Common myeloid progenitor, CD34-positive (primary cell): ENCODE results near the gene MID1.

ENCODE experiments used
- CTCF ChIA-PET: fragments of 350-600 bp; sonication (Branson Sonifier 250); formaldehyde crosslinking; loops from one replicate; lab custom pipeline; 2021; ENCODE audit warnings: antibody characterized with exemption; lab: Charles Lee
- POLR2A ChIA-PET: fragments of 350-600 bp; sonication (Branson Sonifier 250); formaldehyde crosslinking; loops from one replicate; lab custom pipeline; 2021; ENCODE audit warnings: antibody characterized with exemption; lab: Charles Lee
- DNase-seq, 3 donors: peaks; one replicate each; pipeline versions ENCODE4 v3.0.0 to v3.0.0-alpha.2; 2013
- H3K27ac ChIP-seq, 2 experiments: 1 replicate in 1 of 2; 2 replicates in 1 of 2; pipeline ENCODE4 v1.7.0; 2013; ENCODE audit warnings: inconsistent platforms in 2 of 2, low read length in 2 of 2, mild to moderate bottlenecking in 2 of 2, low read depth in 1 of 2, moderate library complexity in 1 of 2; ENCODE audit not compliant: severe bottlenecking in 2 of 2, insufficient read depth in 1 of 2, poor library complexity in 1 of 2
- H3K27me3 ChIP-seq, 5 experiments: replicated peaks in 2 of 5; 1 replicate in 3 of 5; 2 replicates in 2 of 5; pipeline versions ENCODE4 v1.6.1 to v1.7.0; 2013; ENCODE audit warnings: low read length in 4 of 5, mild to moderate bottlenecking in 2 of 5, moderate library complexity in 2 of 5, inconsistent platforms in 1 of 5; ENCODE audit not compliant: insufficient read depth in 5 of 5, control insufficient read depth in 4 of 5
- H3K36me3 ChIP-seq, 4 experiments: 1 replicate in 2 of 4; 2 replicates in 2 of 4; pipeline versions ENCODE4 v1.6.1 to v1.7.0; 2013; ENCODE audit warnings: low read length in 3 of 4, control low read depth in 1 of 4, mild to moderate bottlenecking in 1 of 4; ENCODE audit not compliant: control insufficient read depth in 4 of 4, insufficient read depth in 4 of 4
- H3K4me1 ChIP-seq, 4 experiments: 1 replicate in 3 of 4; 2 replicates in 1 of 4; pipeline versions ENCODE4 v1.6.1 to v1.7.1; 2013; ENCODE audit warnings: low read length in 3 of 4, mild to moderate bottlenecking in 3 of 4, control low read depth in 1 of 4, inconsistent platforms in 1 of 4, moderate library complexity in 1 of 4; ENCODE audit not compliant: control insufficient read depth in 4 of 4, insufficient read depth in 4 of 4; ENCODE audit errors: control extremely low read depth in 1 of 4
- H3K4me3 ChIP-seq, 7 experiments: 1 replicate in 4 of 7; 2 replicates in 3 of 7; pipeline versions ENCODE4 v1.5.1 to v1.7.0; 2013; ENCODE audit warnings: mild to moderate bottlenecking in 7 of 7, low read length in 6 of 7, moderate library complexity in 6 of 7, inconsistent platforms in 2 of 7, low read depth in 2 of 7, control low read depth in 1 of 7; ENCODE audit not compliant: insufficient read depth in 4 of 7, control insufficient read depth in 1 of 7; ENCODE audit errors: extremely low read depth in 1 of 7
- H3K9me3 ChIP-seq, 5 experiments: 1 replicate in 4 of 5; 2 replicates in 1 of 5; pipeline versions ENCODE4 v1.6.1 to v1.7.1; 2013; ENCODE audit warnings: low read length in 4 of 5, mild to moderate bottlenecking in 2 of 5, inconsistent platforms in 1 of 5, low read depth in 1 of 5, moderate library complexity in 1 of 5; ENCODE audit not compliant: control insufficient read depth in 4 of 5, insufficient read depth in 2 of 5; ENCODE audit errors: control extremely low read depth in 1 of 5
- WGBS: methylation state at CpG from one replicate; pipeline ENCODE4 v1.1.5; 2013; ENCODE audit not compliant: insufficient coverage; 5-methylcytosine and 5-hydroxymethylcytosine counted together

Gene MID1

GRCh38 chrX:10514891-10515290 lies 105.5 kb downstream of the MID1 start:
- Histone ChIP-seq H3K4me1 (peaks cover 0 to 4% (median 2%) of the 10 kb centered on the region in 4 experiments), H3K27ac (no peak overlapping the region), H3K4me3 (no peak overlapping the region), H3K36me3 (no peaks in the 10 kb centered on the region), H3K9me3 (no peaks in the 10 kb centered on the region), H3K27me3 (no peaks in the 10 kb centered on the region)
- ChIA-PET CTCF (no interaction called here), POLR2A (no interaction called here)
- DNase-seq: no peak
- 80% methylated on average over 6 of the region's 6 CpGs for WGBS

GRCh38 chrX:10513974-10514373 lies 106.4 kb downstream of the MID1 start:
- Histone ChIP-seq H3K4me3 (no peak overlapping the region), H3K36me3 (no peaks in the 10 kb centered on the region), H3K4me1 (peaks cover 0 to 4% (median 2%) of the 10 kb centered on the region in 4 experiments), H3K27me3 (no peaks in the 10 kb centered on the region), H3K27ac (no peak overlapping the region), H3K9me3 (no peaks in the 10 kb centered on the region)
- ChIA-PET POLR2A (no interaction called here), CTCF (no interaction called here)
- WGBS: 67% methylated on average over 1 of the region's 2 CpGs
- DNase-seq: peak in 1 of 3 donors; percentile 11

GRCh38 chrX:10512741-10513140 lies 107.6 kb downstream of the MID1 start:
- POLR2A ChIA-PET: no interaction called here
- H3K27ac ChIP-seq: no peak overlapping the region
- no CpG with 5 or more reads among the region's 3 CpGs for WGBS
- H3K27me3 ChIP-seq: no peaks in the 10 kb centered on the region
- DNase-seq: no peak
- no peak overlapping the region for H3K4me3 ChIP-seq
- no peaks in the 10 kb centered on the region for H3K36me3 ChIP-seq
- no peaks in the 10 kb centered on the region for H3K9me3 ChIP-seq
- CTCF ChIA-PET: interaction anchor here (0.5 kb wide), 1 partner anchor 39 kb away, joined by 3 read pairs; no protein-coding TSS in a partner anchor
- H3K4me1 ChIP-seq: peaks cover 0 to 4% (median 2%) of the 10 kb centered on the region in 4 experiments

GRCh38 chrX:10512258-10512657 lies 108.1 kb downstream of the MID1 start:
- Histone ChIP-seq H3K4me3 (no peak overlapping the region), H3K9me3 (no peaks in the 10 kb centered on the region), H3K36me3 (no peaks in the 10 kb centered on the region), H3K27me3 (no peaks in the 10 kb centered on the region), H3K27ac (no peak overlapping the region), H3K4me1 (peaks cover 0 to 4% (median 2%) of the 10 kb centered on the region in 4 experiments)
- WGBS: no CpG with 5 or more reads among the region's 1 CpG
- POLR2A ChIA-PET: no interaction called here
- CTCF ChIA-PET: no interaction called here
- DNase-seq: peak in 2 of 3 donors; percentile 54 to 74

GRCh38 chrX:10509397-10509796 lies 111.0 kb downstream of the MID1 start:
- ChIA-PET POLR2A (no interaction called here), CTCF (interaction anchor here (1.2 kb wide), 1 partner anchor 11 kb away, joined by 3 read pairs; no protein-coding TSS in a partner anchor)
- 80% methylated on average over 1 of the region's 3 CpGs for WGBS
- no peaks in the 10 kb centered on the region for H3K27me3 ChIP-seq
- no peak for DNase-seq
- no peaks in the 10 kb centered on the region for H3K36me3 ChIP-seq
- H3K9me3 ChIP-seq: no peaks in the 10 kb centered on the region
- H3K4me3 ChIP-seq: no peak overlapping the region
- no peak overlapping the region for H3K27ac ChIP-seq
- peaks cover 0 to 4% (median 2%) of the 10 kb centered on the region in 4 experiments for H3K4me1 ChIP-seq

GRCh38 chrX:10508891-10509290 lies 111.5 kb downstream of the MID1 start:
- Histone ChIP-seq H3K4me3 (no peak overlapping the region), H3K4me1 (peaks cover 0 to 4% (median 2%) of the 10 kb centered on the region in 4 experiments), H3K27me3 (no peaks in the 10 kb centered on the region), H3K27ac (no peak overlapping the region), H3K9me3 (no peaks in the 10 kb centered on the region), H3K36me3 (no peaks in the 10 kb centered on the region)
- DNase-seq: no peak
- CTCF ChIA-PET: interaction anchor here (1.2 kb wide), 1 partner anchor 11 kb away, joined by 3 read pairs; no protein-coding TSS in a partner anchor
- POLR2A ChIA-PET: no interaction called here

- Histone ChIP-seq H3K27ac (no peak overlapping the region), H3K4me1 (peaks cover 0 to 4% (median 2%) of the 10 kb centered on the region in 4 experiments), H3K4me3 (no peak overlapping the region), H3K36me3 (no peaks in the 10 kb centered on the region), H3K9me3 (no peaks in the 10 kb centered on the region), H3K27me3 (no peaks in the 10 kb centered on the region)
- WGBS: 80% methylated on average over 2 of the region's 2 CpGs
- no peak for DNase-seq
- POLR2A ChIA-PET: no interaction called here
- CTCF ChIA-PET: no interaction called here
These were observed 112.5 kb downstream of the MID1 start for GRCh38 chrX:10507876-10508275.
